K562 (cell line): ENCODE measurements around the gene IGSF23. TPM values are rescaled to one million over a fixed set of nuclear protein-coding genes. Genes with fewer than 3 reads are reported as not detected.

Experiments
- ATAC-seq: fragments of 200-7000 bp; cut with Tn5 transposase; 3 replicates; pipeline ENCODE4 v1.9.1; 2020; ENCODE audit warnings: moderate library complexity
- BruUV-seq: library from RNA; stranded (reverse); fragments of 400-500 nt; replicated peaks from 2 replicates; lab custom pipeline; 2021; lab: Mats Ljungman, UMichigan
- CTCF ChIA-PET: fragments of 300-600 bp; formaldehyde crosslinking; extraction: SDS; loops from one replicate; lab custom pipeline; 2021; ENCODE audit warnings: low intra/inter-chr PET ratio; lab: Yijun Ruan, JAX
- POLR2A ChIA-PET: fragments of 300-600, 350-650 bp; sonication (Branson Sonifier 250); formaldehyde crosslinking; extraction: SDS; loops from one replicate; lab custom pipeline; 2021; ENCODE audit warnings: antibody characterized with exemption, inconsistent platforms; lab: Yijun Ruan, JAX
- DNase-seq, 4 experiments: peaks; one replicate each; pipeline versions ENCODE4 v3.0.0 to v3.0.0-alpha.2; 2011 to 2018; ENCODE audit warnings: low spot score in 3 of 4, mixed read lengths in 3 of 4; ENCODE audit errors: extremely low read depth in 1 of 4
- FAIRE-seq: peaks from 2 replicates; lab custom pipeline; 2011; peaks lifted over from hg19 to GRCh38; lab: Jason Lieb, UNC
- H2AFZ ChIP-seq: 2 replicates; pipeline ENCODE4 v1.6.0; 2011; ENCODE audit warnings: low read depth, low read length, control low read depth, inconsistent platforms
- H3K27ac ChIP-seq: fragments of 200-600 bp; 3 replicates; pipeline ENCODE4 v1.8.0; 2011; ENCODE audit warnings: low read depth, mild to moderate bottlenecking, control low read depth, inconsistent platforms, low read length, moderate library complexity, mixed read lengths; ENCODE audit errors: extremely low read depth
- H3K27me3 ChIP-seq, 2 experiments: fragments of 300-600 bp in 1 of 2; 2 replicates in 1 of 2; 3 replicates in 1 of 2; pipeline versions ENCODE4 v1.6.0 to v1.8.0; 2011; ENCODE audit warnings: inconsistent platforms in 2 of 2, low read length in 2 of 2, mild to moderate bottlenecking in 1 of 2, mixed read lengths in 1 of 2, moderate library complexity in 1 of 2; ENCODE audit not compliant: control insufficient read depth in 2 of 2, insufficient read depth in 2 of 2
- H3K36me3 ChIP-seq: fragments of 300-600 bp; 3 replicates; pipeline ENCODE4 v1.8.0; 2011; ENCODE audit warnings: mild to moderate bottlenecking, low read length, inconsistent platforms; ENCODE audit not compliant: control insufficient read depth, insufficient read depth
- H3K4me1 ChIP-seq, 2 experiments: fragments of 200-600 bp in 1 of 2; replicated peaks in 1 of 2; 2 replicates in 1 of 2; 3 replicates in 1 of 2; pipeline versions ENCODE4 v1.5.1 to v1.8.0; 2011; ENCODE audit warnings: inconsistent platforms in 2 of 2, low read length in 2 of 2, mild to moderate bottlenecking in 1 of 2, mixed read lengths in 1 of 2, moderate library complexity in 1 of 2; ENCODE audit not compliant: control insufficient read depth in 2 of 2, insufficient read depth in 2 of 2
- H3K4me2 ChIP-seq: 2 replicates; pipeline ENCODE4 v1.6.1; 2011; ENCODE audit warnings: low read length, control low read depth, inconsistent platforms, mixed read lengths; ENCODE audit not compliant: insufficient read depth
- H3K4me3 ChIP-seq: fragments of 200-600 bp; sonication (generic), shearing (Covaris generic); 2 replicates; pipeline ENCODE4 v1.5.1; 2016; ENCODE audit warnings: control low read depth, inconsistent platforms
- H3K79me2 ChIP-seq: fragments of 200-600 bp; 3 replicates; pipeline ENCODE4 v1.8.0; 2011; ENCODE audit warnings: low read length, inconsistent platforms; ENCODE audit not compliant: control insufficient read depth, insufficient read depth
- H3K9ac ChIP-seq, 2 experiments: 2 replicates each; pipeline versions ENCODE4 v1.6.0 to v1.6.1; 2011; ENCODE audit warnings: low read depth in 2 of 2, low read length in 2 of 2, control low read depth in 1 of 2, inconsistent platforms in 1 of 2, mild to moderate bottlenecking in 1 of 2, mixed read lengths in 1 of 2; ENCODE audit not compliant: insufficient read depth in 1 of 2
- H3K9me1 ChIP-seq: one replicate; pipeline ENCODE4 v1.6.0; 2011; ENCODE audit warnings: inconsistent platforms, mild to moderate bottlenecking, low read length, moderate library complexity; ENCODE audit not compliant: control insufficient read depth, insufficient read depth
- H3K9me3 ChIP-seq: replicated peaks from 2 replicates; pipeline ENCODE4 v1.5.1; 2011; ENCODE audit warnings: low read depth, low read length, inconsistent platforms; ENCODE audit not compliant: control insufficient read depth, insufficient read depth
- H4K20me1 ChIP-seq: replicated peaks from 2 replicates; pipeline ENCODE4 v1.6.1; 2011; ENCODE audit warnings: low read length, inconsistent platforms, mixed read lengths; ENCODE audit not compliant: control insufficient read depth, insufficient read depth
- ARID2 ChIP-seq: fragments of 450-650 bp; IDR thresholded peaks from 2 replicates; pipeline ENCODE4 v1.6.1; 2017; ENCODE audit warnings: antibody characterized with exemption, mild to moderate bottlenecking
- E2F6 ChIP-seq, 2 experiments: IDR thresholded peaks; 2 replicates each; pipeline ENCODE4 v1.6.1; 2011; ENCODE audit warnings: borderline replicate concordance in 1 of 2, control low read depth in 1 of 2, low read depth in 1 of 2, low read length in 1 of 2, mild to moderate bottlenecking in 1 of 2, mixed read lengths in 1 of 2, moderate library complexity in 1 of 2; ENCODE audit not compliant: insufficient read depth in 1 of 2, insufficient read length in 1 of 2, poor library complexity in 1 of 2, severe bottlenecking in 1 of 2; ENCODE audit errors: extremely low read depth in 1 of 2
- ELK3 ChIP-seq: fragments of 450-650 bp; formaldehyde crosslinking; IDR thresholded peaks from 2 replicates; pipeline ENCODE4 v1.4.0; 2020; ENCODE audit warnings: mild to moderate bottlenecking
- GTF2E2 ChIP-seq: fragments of 200-800 bp; sonication (Bioruptor generic); IDR thresholded peaks from 2 replicates; pipeline ENCODE4 v1.6.1; 2016; ENCODE audit warnings: missing genetic modification characterization, missing compliant biosample characterization
- MNT ChIP-seq, 2 experiments: fragments of 450-650 bp; conservative IDR thresholded peaks; 2 replicates each; pipeline ENCODE4 v1.6.1; 2017; ENCODE audit warnings: mild to moderate bottlenecking in 2 of 2, moderate library complexity in 2 of 2
- MYNN ChIP-seq, 2 experiments: sonication (generic); formaldehyde crosslinking in 1 of 2; IDR thresholded peaks; 2 replicates each; pipeline versions ENCODE4 v1.5.0 to v1.6.1; 2016 to 2020; ENCODE audit warnings: antibody characterized with exemption in 1 of 2, missing genetic modification reagents in 1 of 2
- NFE2 ChIP-seq: IDR thresholded peaks from 2 replicates; pipeline ENCODE4 v1.6.1; 2014; ENCODE audit warnings: antibody characterized with exemption, low read depth
- RFX1 ChIP-seq: fragments of 450-650 bp; IDR thresholded peaks from 2 replicates; pipeline ENCODE4 v1.6.1; 2016; ENCODE audit warnings: mild to moderate bottlenecking, moderate library complexity
- WGBS: fragments of 100-300 bp; shearing (Covaris generic); methylation state at CpG from one replicate; pipeline ENCODE4 v1.1.6; 2016; ENCODE audit warnings: low coverage, mixed read lengths; ENCODE audit not compliant: insufficient coverage; ENCODE audit errors: missing lambda C conversion rate; 5-methylcytosine and 5-hydroxymethylcytosine counted together
- in situ Hi-C: fragments of 300-500 bp; cut with MboI; formaldehyde crosslinking; loops from 4 replicates; pipeline ENCODE4 v1.15.0; 2018; ENCODE audit warnings: inconsistent platforms, mixed read lengths
- intact Hi-C: fragments of 100-400 bp; cut with micrococcal nuclease; formaldehyde crosslinking; loops from 2 replicates; pipeline ENCODE4 v1.14.2; 2022
- polyA plus RNA-seq, 8 experiments: library from polyadenylated mRNA; depleted of rRNA in 4 of 8; stranded (reverse) in 5 of 8; unstranded in 3 of 8; fragments of >200 nt; fragmentation: Nextera tagmentation in 2 of 8; fragmentation: Illumina TruSeq in 1 of 8; extraction: Ambion mirVana in 2 of 8; extraction: Trizol in 1 of 8; gene quantifications; 2 replicates each; pipeline versions ENCODE4 v1.2.1 to v1.2.3, GENCODE V29; 2011 to 2014; ENCODE audit warnings: inconsistent platforms in 1 of 8, missing spikeins in 1 of 8
- total RNA-seq, 7 experiments: library from RNA; depleted of rRNA in 6 of 7; stranded (reverse); fragments of >200 nt in 6 of 7; fragmentation: Illumina TruSeq in 2 of 7; extraction: Trizol in 2 of 7; gene quantifications; 2 replicates each; pipeline versions ENCODE4 v1.2.1 to v1.2.3, GENCODE V29; 2011 to 2021; ENCODE audit warnings: low replicate concordance in 1 of 7

The IGSF23 gene
- total and polyA plus RNA-seq, 9 of the 15 experiments (the other 6 are each of a cell fraction or from before 2014, with no cell fraction given) = not detected

- WGBS = 8% methylated on average over 5 of the region's 5 CpGs
- H3K4me1 ChIP-seq = no peaks in the 10 kb centered on the region
- H3K36me3 ChIP-seq = no peaks in the 10 kb centered on the region
- no peak for ATAC-seq
- no peaks in the 10 kb centered on the region for H3K9me3 ChIP-seq
- no peak for DNase-seq
- no peak overlapping the region for H3K4me3 ChIP-seq
- no peak overlapping the region for H2AFZ ChIP-seq
- FAIRE-seq = no peak
- H3K27ac ChIP-seq = no peak overlapping the region
- H3K4me2 ChIP-seq = no peak overlapping the region
- POLR2A ChIA-PET = interaction anchor here (1.1 kb wide), 1 partner anchor 29 kb away, joined by 3 read pairs; no protein-coding TSS in a partner anchor
- CTCF ChIA-PET = no interaction called here
- no TSS peak for BruUV-seq
- H4K20me1 ChIP-seq = no peaks in the 10 kb centered on the region
- H3K27me3 ChIP-seq = no peaks in the 10 kb centered on the region; a peak in 1 of 5 replicates
- no peak overlapping the region for H3K9ac ChIP-seq
- H3K79me2 ChIP-seq = no peaks in the 10 kb centered on the region
- intact Hi-C loops = no loop called here
- in situ Hi-C loops = no loop called here
- H3K9me1 ChIP-seq = no peaks in the 10 kb centered on the region
- TF ChIP-seq MNT (conservative IDR thresholded peaks at IDR 0.05) (no peak), ELK3 (CRISPR knock-in tag) (no peak), ARID2 (no peak), E2F6 (IDR thresholded peaks at IDR 0.05; ENCODE audit: borderline replicate concordance in 1 of 2, extremely low read depth in 1 of 2, insufficient read depth in 1 of 2, insufficient read length in 1 of 2, low read depth in 1 of 2, low read length in 1 of 2, poor library complexity in 1 of 2, severe bottlenecking in 1 of 2) (no peak), MYNN (IDR thresholded peaks at IDR 0.05) (peak; percentile 94), MYNN (CRISPR knock-in tag; IDR thresholded peaks at IDR 0.05) (peak; percentile 83), NFE2 (peak; percentile 61), GTF2E2 (tag) (no peak), RFX1 (peak; percentile 80)
Measured at GRCh38 chr19:44623080-44623479, 9.7 kb downstream of the IGSF23 start.
